H9 (cell line): Measurements from ENCODE around the gene IFIT1. TPM values are rescaled to one million over a fixed set of nuclear protein-coding genes. Genes with fewer than 3 reads are reported as not detected.
"Not testable (repeated sequence)": the region's sequence is repeated elsewhere in the genome, so short reads cannot be mapped to it uniquely, and the experiment has no call there.

Experiments used
- DNase-seq: peaks from one replicate; pipeline ENCODE4 v3.0.0-alpha.2; 2017
- H2AFZ ChIP-seq: one replicate; pipeline ENCODE4 v1.6.1; 2013; ENCODE audit warnings: mild to moderate bottlenecking, low read length, control low read depth, moderate library complexity
- H2AK5ac ChIP-seq: 2 replicates; pipeline ENCODE4 v1.6.1; 2013; ENCODE audit warnings: low read length, control low read depth, mixed read lengths; ENCODE audit not compliant: insufficient read length
- H2BK120ac ChIP-seq: one replicate; pipeline ENCODE4 v1.6.1; 2013; ENCODE audit warnings: low read depth, mild to moderate bottlenecking, low read length, control low read depth, inconsistent platforms; ENCODE audit not compliant: poor library complexity, severe bottlenecking
- H2BK12ac ChIP-seq: 2 replicates; pipeline ENCODE4 v1.6.1; 2013; ENCODE audit warnings: low read length, control low read depth, mixed read lengths, low read depth; ENCODE audit not compliant: insufficient read length
- H2BK15ac ChIP-seq: 2 replicates; pipeline ENCODE4 v1.6.1; 2013; ENCODE audit warnings: low read depth, low read length, control low read depth
- H2BK20ac ChIP-seq: one replicate; pipeline ENCODE4 v1.6.1; 2013; ENCODE audit warnings: low read depth, mild to moderate bottlenecking, low read length, control low read depth, inconsistent platforms; ENCODE audit not compliant: poor library complexity, severe bottlenecking
- H2BK5ac ChIP-seq: 2 replicates; pipeline ENCODE4 v1.6.1; 2013; ENCODE audit warnings: low read length, control low read depth, mixed read lengths; ENCODE audit not compliant: insufficient read length
- H3K14ac ChIP-seq: 2 replicates; pipeline ENCODE4 v1.6.1; 2013; ENCODE audit warnings: low read length, control low read depth; ENCODE audit not compliant: insufficient read depth
- H3K18ac ChIP-seq: 2 replicates; pipeline ENCODE4 v1.6.1; 2013; ENCODE audit warnings: low read depth, mild to moderate bottlenecking, mixed read lengths, low read length, control low read depth; ENCODE audit not compliant: insufficient read length
- H3K23ac ChIP-seq: 2 replicates; pipeline ENCODE4 v1.6.1; 2013; ENCODE audit warnings: low read length, control low read depth, mixed read lengths, low read depth; ENCODE audit not compliant: insufficient read length
- H3K23me2 ChIP-seq: 2 replicates; pipeline ENCODE4 v1.6.1; 2013; ENCODE audit warnings: low read depth, mild to moderate bottlenecking, mixed read lengths, low read length, control low read depth; ENCODE audit not compliant: insufficient read length, poor library complexity, severe bottlenecking
- H3K27ac ChIP-seq: 2 replicates; pipeline ENCODE4 v1.5.1; 2013; ENCODE audit warnings: low read length, control low read depth, mixed read lengths, low read depth; ENCODE audit not compliant: insufficient read length
- H3K27me3 ChIP-seq: 2 replicates; pipeline ENCODE4 v1.6.1; 2013; ENCODE audit warnings: low read length, control low read depth, inconsistent platforms; ENCODE audit not compliant: insufficient read depth
- H3K4ac ChIP-seq: 2 replicates; pipeline ENCODE4 v1.6.1; 2013; ENCODE audit warnings: low read depth, mild to moderate bottlenecking, control low read depth, inconsistent platforms, low read length, moderate library complexity
- H3K4me1 ChIP-seq: 2 replicates; pipeline ENCODE4 v1.6.1; 2013; ENCODE audit warnings: low read length, control low read depth, inconsistent platforms; ENCODE audit not compliant: insufficient read depth
- H3K4me2 ChIP-seq: 2 replicates; pipeline ENCODE4 v1.6.1; 2013; ENCODE audit warnings: low read length, control low read depth, mixed read lengths; ENCODE audit not compliant: insufficient read length, insufficient read depth
- H3K56ac ChIP-seq: 2 replicates; pipeline ENCODE4 v1.6.1; 2013; ENCODE audit warnings: low read depth, mild to moderate bottlenecking, mixed read lengths, low read length, control low read depth; ENCODE audit not compliant: insufficient read length
- H3K79me1 ChIP-seq: 2 replicates; pipeline ENCODE4 v1.6.1; 2013; ENCODE audit warnings: low read depth, mild to moderate bottlenecking, moderate library complexity, low read length, control low read depth, inconsistent platforms; ENCODE audit not compliant: insufficient read depth, poor library complexity, severe bottlenecking
- H3K79me2 ChIP-seq: 2 replicates; pipeline ENCODE4 v1.6.1; 2013; ENCODE audit warnings: low read length, control low read depth, inconsistent platforms; ENCODE audit not compliant: insufficient read depth
- H3K9ac ChIP-seq: 2 replicates; pipeline ENCODE4 v1.6.1; 2013; ENCODE audit warnings: low read length, control low read depth, mixed read lengths; ENCODE audit not compliant: insufficient read length; ENCODE audit errors: extremely low read depth
- H3K9me3 ChIP-seq: one replicate; pipeline ENCODE4 v1.6.1; 2013; ENCODE audit warnings: low read depth, low read length, inconsistent platforms; ENCODE audit not compliant: control insufficient read depth
- H3T11ph ChIP-seq: one replicate; pipeline ENCODE4 v1.6.1; 2013; ENCODE audit warnings: mild to moderate bottlenecking, low read length, control low read depth, inconsistent platforms
- H4K20me1 ChIP-seq: one replicate; pipeline ENCODE4 v1.6.1; 2013; ENCODE audit not compliant: control insufficient read depth, insufficient read length, insufficient read depth
- H4K5ac ChIP-seq: 2 replicates; pipeline ENCODE4 v1.6.1; 2013; ENCODE audit warnings: low read depth, mild to moderate bottlenecking, mixed read lengths, low read length, control low read depth; ENCODE audit not compliant: insufficient read length
- H4K8ac ChIP-seq: replicated peaks from 2 replicates; pipeline ENCODE4 v1.6.1; 2013; ENCODE audit warnings: low read length, control low read depth, mixed read lengths, low read depth; ENCODE audit not compliant: insufficient read length
- H4K91ac ChIP-seq: 2 replicates; pipeline ENCODE4 v1.6.1; 2013; ENCODE audit warnings: low read depth, mild to moderate bottlenecking, moderate library complexity, mixed read lengths, low read length, control low read depth; ENCODE audit not compliant: insufficient read length
- H3K27ac Mint-ChIP-seq, 3 experiments: 2 replicates in 2 of 3; 3 replicates in 1 of 3; pipeline ENCODE4 v1.8.0; 2020 to 2021; ENCODE audit warnings: mixed read lengths in 3 of 3, mild to moderate bottlenecking in 1 of 3, moderate library complexity in 1 of 3
- H3K27me3 Mint-ChIP-seq: 2 replicates; pipeline ENCODE4 v1.8.0; 2021; ENCODE audit warnings: low read depth, mild to moderate bottlenecking, moderate library complexity, mixed read lengths
- H3K36me3 Mint-ChIP-seq, 3 experiments: 2 replicates in 2 of 3; 3 replicates in 1 of 3; pipeline ENCODE4 v1.8.0; 2020 to 2021; ENCODE audit warnings: low read depth in 3 of 3, mixed read lengths in 3 of 3; ENCODE audit not compliant: insufficient read depth in 1 of 3
- H3K4me1 Mint-ChIP-seq, 2 experiments: 2 replicates each; pipeline ENCODE4 v1.8.0; 2020; ENCODE audit warnings: mixed read lengths in 2 of 2
- H3K4me3 Mint-ChIP-seq, 2 experiments: 2 replicates in 1 of 2; 3 replicates in 1 of 2; pipeline ENCODE4 v1.8.0; 2020 to 2021; ENCODE audit warnings: mild to moderate bottlenecking in 2 of 2, mixed read lengths in 2 of 2, moderate library complexity in 1 of 2
- H3K9me3 Mint-ChIP-seq, 2 experiments: 2 replicates in 1 of 2; 3 replicates in 1 of 2; pipeline ENCODE4 v1.8.0; 2020; ENCODE audit warnings: mild to moderate bottlenecking in 2 of 2, mixed read lengths in 2 of 2, moderate library complexity in 1 of 2
- WGBS: extraction: QIAGEN DNeasy Blood & Tissue Kit; methylation state at CpG from one replicate; pipeline ENCODE4 v1.1.7; 2013; ENCODE audit warnings: missing lambda C conversion rate, low lambda C conversion rate, mixed read lengths; ENCODE audit not compliant: insufficient read length; ENCODE audit errors: extremely low coverage; 5-methylcytosine and 5-hydroxymethylcytosine counted together
- total RNA-seq: library from RNA; stranded (reverse); gene quantifications from 2 replicates; pipeline ENCODE4 v1.2.1, GENCODE V29; 2021
- TF ChIP-seq, protein P1 (sequence below): fragments of 200-600 bp; sonication (generic); conservative IDR thresholded peaks from 3 replicates; pipeline ENCODE4 v1.8.0; 2021; ENCODE audit warnings: antibody characterized with exemption, mild to moderate bottlenecking

The IFIT1 gene
- total RNA-seq, 1 experiment from 2014 or later: 1.2 TPM

GRCh38 chr10:89404104-89405047, 12.0 kb downstream of the IFIT1 start:
- H2BK15ac ChIP-seq: no peak overlapping the region
- no peaks in the 10 kb centered on the region for H3K27me3 ChIP-seq
- H2AK5ac ChIP-seq: no peak overlapping the region
- Mint-ChIP-seq H3K4me3 (no peak overlapping the region), H3K4me1 (peaks cover 3 to 11% of the 10 kb centered on the region in 2 experiments; a peak in 2 of 4 replicates), H3K27ac (no peak overlapping the region; a peak in 1 of 7 replicates), H3K27me3 (no peaks in the 10 kb centered on the region), H3K36me3 (peaks cover 4 to 14% (median 4%) of the 10 kb centered on the region in 3 experiments; a peak in 6 of 7 replicates), H3K9me3 (peaks cover 0 to 8% of the 10 kb centered on the region in 2 experiments; a peak in 4 of 5 replicates)
- no peak overlapping the region for H4K8ac ChIP-seq
- H3K4me1 ChIP-seq: no peaks in the 10 kb centered on the region
- H3K4ac ChIP-seq: no peak overlapping the region
- no CpG with 5 or more reads among the region's 11 CpGs for WGBS
- TF ChIP-seq, protein P1, sequence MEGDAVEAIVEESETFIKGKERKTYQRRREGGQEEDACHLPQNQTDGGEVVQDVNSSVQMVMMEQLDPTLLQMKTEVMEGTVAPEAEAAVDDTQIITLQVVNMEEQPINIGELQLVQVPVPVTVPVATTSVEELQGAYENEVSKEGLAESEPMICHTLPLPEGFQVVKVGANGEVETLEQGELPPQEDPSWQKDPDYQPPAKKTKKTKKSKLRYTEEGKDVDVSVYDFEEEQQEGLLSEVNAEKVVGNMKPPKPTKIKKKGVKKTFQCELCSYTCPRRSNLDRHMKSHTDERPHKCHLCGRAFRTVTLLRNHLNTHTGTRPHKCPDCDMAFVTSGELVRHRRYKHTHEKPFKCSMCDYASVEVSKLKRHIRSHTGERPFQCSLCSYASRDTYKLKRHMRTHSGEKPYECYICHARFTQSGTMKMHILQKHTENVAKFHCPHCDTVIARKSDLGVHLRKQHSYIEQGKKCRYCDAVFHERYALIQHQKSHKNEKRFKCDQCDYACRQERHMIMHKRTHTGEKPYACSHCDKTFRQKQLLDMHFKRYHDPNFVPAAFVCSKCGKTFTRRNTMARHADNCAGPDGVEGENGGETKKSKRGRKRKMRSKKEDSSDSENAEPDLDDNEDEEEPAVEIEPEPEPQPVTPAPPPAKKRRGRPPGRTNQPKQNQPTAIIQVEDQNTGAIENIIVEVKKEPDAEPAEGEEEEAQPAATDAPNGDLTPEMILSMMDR: no peak
- H3K23me2 ChIP-seq: no peaks in the 10 kb centered on the region
- H3K27ac ChIP-seq: no peak overlapping the region
- no peak overlapping the region for H2AFZ ChIP-seq
- no peak overlapping the region for H3T11ph ChIP-seq
- H3K56ac ChIP-seq: no peak overlapping the region
- no peaks in the 10 kb centered on the region for H3K9me3 ChIP-seq
- H3K23ac ChIP-seq: no peak overlapping the region
- H3K4me2 ChIP-seq: no peak overlapping the region
- no peak overlapping the region for H2BK5ac ChIP-seq
- H3K9ac ChIP-seq: no peak overlapping the region
- no peak overlapping the region for H2BK20ac ChIP-seq
- H4K5ac ChIP-seq: no peak overlapping the region
- H4K91ac ChIP-seq: no peak overlapping the region
- no peak overlapping the region for H2BK120ac ChIP-seq
- no peak overlapping the region for H2BK12ac ChIP-seq
- no peaks in the 10 kb centered on the region for H4K20me1 ChIP-seq
- H3K79me2 ChIP-seq: no peaks in the 10 kb centered on the region
- DNase-seq: no peak
- peaks cover 2% of the 10 kb centered on the region for H3K79me1 ChIP-seq
- no peak overlapping the region for H3K14ac ChIP-seq
- H3K18ac ChIP-seq: no peak overlapping the region

DNA sequence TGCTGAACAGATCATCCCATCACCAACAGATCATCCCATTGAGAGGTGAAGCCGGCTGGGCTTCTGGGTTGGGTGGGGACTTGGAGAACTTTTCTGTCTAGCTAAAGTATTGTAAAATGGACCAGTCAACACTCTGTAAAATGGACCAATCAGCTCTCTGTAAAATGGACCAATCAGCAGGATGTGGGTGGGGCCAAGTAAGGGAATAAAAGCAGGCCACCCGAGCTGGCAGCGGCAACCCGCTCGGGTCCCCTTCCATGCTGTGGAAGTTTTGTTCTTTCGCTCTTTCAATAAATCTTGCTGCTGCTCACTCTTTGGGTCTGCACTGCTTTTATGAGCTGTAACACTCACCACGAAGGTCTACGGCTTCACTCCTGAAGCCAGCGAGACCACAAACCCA, 13.8 kb downstream of the IFIT1 start:
- H3K4me3 Mint-ChIP-seq, H3K4me1 ChIP-seq, H3K27me3 Mint-ChIP-seq, H2BK120ac ChIP-seq, H3K27ac Mint-ChIP-seq, H2BK12ac ChIP-seq, H3K9me3 ChIP-seq, H3K4me1 Mint-ChIP-seq, H3K79me2 ChIP-seq, H2AFZ ChIP-seq, H3K27me3 ChIP-seq, H3T11ph ChIP-seq, H3K4me2 ChIP-seq, H4K20me1 ChIP-seq, H3K56ac ChIP-seq, H3K4ac ChIP-seq, H3K9me3 Mint-ChIP-seq, H2AK5ac ChIP-seq, H3K14ac ChIP-seq, H4K8ac ChIP-seq, H2BK20ac ChIP-seq, H3K23ac ChIP-seq, H3K27ac ChIP-seq, H3K23me2 ChIP-seq, H2BK5ac ChIP-seq, H4K91ac ChIP-seq, H2BK15ac ChIP-seq, DNase-seq, H3K79me1 ChIP-seq, H4K5ac ChIP-seq, H3K9ac ChIP-seq, H3K18ac ChIP-seq: not testable (repeated sequence)
- peaks cover 4 to 14% (median 4%) of the 10 kb centered on the region in 3 experiments; a peak in 6 of 7 replicates for H3K36me3 Mint-ChIP-seq
- no CpG with 5 or more reads among the region's 9 CpGs for WGBS
